Measurements from ENCODE around the gene CCDC34.

DNA sequence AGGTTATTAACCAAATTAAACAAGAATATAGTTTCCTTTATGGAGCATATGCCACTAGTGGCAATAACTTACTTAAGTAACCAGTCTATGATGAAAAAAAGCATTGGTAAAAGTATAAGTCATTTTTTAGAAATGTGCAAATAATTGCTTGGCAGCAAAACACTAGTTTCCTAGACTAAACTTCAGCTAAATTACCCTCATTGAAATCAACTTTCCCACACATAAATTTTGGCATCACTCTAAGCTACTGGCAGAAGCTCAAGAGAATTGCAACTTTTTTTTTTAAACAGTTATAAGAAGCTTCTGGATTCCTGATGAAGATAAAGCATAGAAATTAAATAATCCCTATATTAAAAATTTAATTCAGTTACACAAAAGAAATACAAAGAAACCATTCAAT lies 12.5 kb downstream of the CCDC34 start:
- TF ChIP-seq CTCF (IDR thresholded peaks at IDR 0.05): no peak
- TF ChIP-seq POLR2A (IDR thresholded peaks at IDR 0.05): no peak
- TF ChIP-seq POLR2AphosphoS5 (IDR thresholded peaks at IDR 0.05): no peak
